T-helper 2 cell (primary cell): ENCODE results near the gene FBXW7.

Source experiments
- DNase-seq, 5 experiments: peaks; one replicate each; pipeline versions ENCODE4 v3.0.0 to v3.0.0-alpha.2; 2012 to 2022

FBXW7 gene

GRCh38 chr4:152281211-152281610, 254.7 kb downstream of the FBXW7 start:
- peak in 1 of 5 experiments; percentile 33 for DNase-seq

DNA sequence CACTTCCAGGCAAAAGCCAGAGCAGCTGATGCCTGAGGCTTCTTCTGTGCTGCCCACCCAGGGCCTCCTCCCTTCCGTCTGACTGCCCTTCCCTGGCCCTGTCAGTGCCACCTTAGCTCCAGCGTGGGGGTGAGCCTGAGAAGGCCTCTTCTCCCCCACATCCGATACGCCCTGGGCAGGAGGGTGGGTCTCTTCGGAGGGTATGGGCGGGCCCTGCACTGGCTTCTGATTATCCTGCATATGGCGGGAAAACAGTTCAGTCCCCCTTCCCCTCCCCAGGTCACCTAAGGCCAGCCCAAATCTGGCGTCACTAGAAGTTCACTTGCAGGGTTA, 256.7 kb downstream of the FBXW7 start:
- DNase-seq = no peak

DNA sequence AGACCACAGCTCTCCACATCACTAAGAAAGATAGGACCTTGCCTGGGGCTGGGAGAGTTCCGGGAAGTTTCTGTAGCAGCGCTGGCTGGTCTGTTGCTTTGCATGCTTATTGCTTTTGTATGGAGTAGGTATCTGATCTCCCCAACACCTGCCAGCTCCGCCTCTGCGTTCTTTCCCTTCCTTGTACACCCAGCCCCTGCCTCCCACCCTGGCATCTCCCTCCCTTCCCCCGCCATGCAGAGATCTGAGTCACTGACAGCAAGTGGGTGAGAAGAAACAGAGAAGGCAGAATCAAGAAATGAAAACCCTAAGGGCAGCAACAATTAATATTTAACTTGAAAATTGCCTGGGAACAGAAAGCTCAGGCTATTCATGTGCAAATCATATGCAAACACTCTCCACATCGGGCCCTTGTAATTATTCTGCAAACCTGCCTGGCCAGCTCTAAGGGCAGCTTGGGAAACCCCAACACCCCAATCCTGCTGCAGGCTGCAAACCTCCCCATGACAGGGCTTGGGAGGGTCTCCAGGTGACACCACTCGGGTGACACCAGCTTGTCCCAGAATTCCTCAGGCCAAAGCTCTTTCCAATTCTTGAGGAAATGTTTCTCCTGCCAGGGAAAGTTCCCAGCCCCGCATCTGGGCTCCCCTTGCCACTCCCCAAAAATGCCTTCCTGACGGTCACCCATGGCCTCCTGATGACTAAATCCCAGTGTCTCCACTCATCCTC, 257.2 kb downstream of the FBXW7 start:
- DNase-seq = no peak

DNA sequence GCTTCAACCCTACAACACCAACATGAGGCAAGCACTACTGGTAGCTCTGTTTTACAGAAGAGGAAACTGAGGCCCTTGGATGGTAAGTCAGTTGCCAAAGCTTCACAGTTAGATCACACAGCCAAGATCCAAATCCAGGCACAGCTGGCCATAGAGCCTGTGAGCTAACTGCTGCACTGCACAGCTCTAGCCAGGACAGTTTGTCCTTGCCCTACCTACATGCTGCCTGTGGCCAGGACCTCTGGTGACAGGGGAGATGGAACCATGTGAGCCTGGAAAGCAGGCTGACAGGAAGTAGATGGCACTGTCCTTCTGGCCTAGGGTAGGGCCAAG, 257.8 kb downstream of the FBXW7 start:
- no peak for DNase-seq

DNA sequence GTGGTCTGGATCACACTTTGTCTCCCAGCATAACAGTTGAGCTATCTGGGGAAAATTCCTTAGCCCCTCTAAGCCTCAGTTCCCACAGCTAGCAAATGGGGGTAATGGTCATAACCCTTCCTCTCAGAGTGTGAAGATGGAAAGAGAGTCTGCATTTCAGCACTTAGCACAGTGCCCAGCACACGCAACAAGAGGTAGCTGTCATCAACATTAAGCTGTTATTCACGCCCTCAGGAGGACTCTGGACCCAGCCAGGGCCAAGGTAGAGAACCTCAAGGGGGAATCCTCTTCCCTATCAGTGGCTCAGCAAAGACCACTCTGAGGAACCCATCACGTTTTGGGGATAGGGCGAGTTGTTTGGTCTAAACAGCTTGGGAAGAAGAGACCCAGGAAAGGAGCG, 258.6 kb downstream of the FBXW7 start:
- DNase-seq = no peak

- DNase-seq = no peak
These were observed 262.5 kb downstream of the FBXW7 start for GRCh38 chr4:152273343-152273742.
